Ovary (tissue), 9 donors: ENCODE measurements around the gene SPRED2. TPM values are rescaled to one million over a fixed set of nuclear protein-coding genes. Genes with fewer than 3 reads are reported as not detected.
A peak's percentile ranks its signal among the peaks of the same experiment; 100 is the strongest.

Experiments used
- DNase-seq, 5 donors: peaks; one replicate each; pipeline ENCODE4 v3.0.0-alpha.2; 2019 to 2020
- H3K27ac ChIP-seq, 2 donors: fragments of 200-600 bp; one replicate each; pipeline versions ENCODE4 v1.5.1 to v1.8.0; 2019 to 2022
- H3K27me3 ChIP-seq: fragments of 200-600 bp; one replicate; pipeline ENCODE4 v1.8.0; 2022
- H3K36me3 ChIP-seq: fragments of 200-600 bp; sonication (generic); one replicate; pipeline ENCODE4 v1.5.1; 2019
- H3K4me1 ChIP-seq: one replicate; pipeline ENCODE4 v1.8.1; 2013; ENCODE audit warnings: mild to moderate bottlenecking, moderate library complexity; ENCODE audit not compliant: insufficient read depth
- H3K4me3 ChIP-seq: fragments of 200-600 bp; sonication (generic); one replicate; pipeline ENCODE4 v1.5.1; 2017
- H3K9me3 ChIP-seq, 2 donors: fragments of 200-600 bp in 1 of 2; sonication (generic) in 1 of 2; one replicate each; pipeline versions ENCODE4 v1.5.1 to v1.8.1; 2013 to 2019; ENCODE audit warnings: mild to moderate bottlenecking in 1 of 2, moderate library complexity in 1 of 2
- CTCF ChIP-seq, 3 donors: fragments of 450-650 bp in 2 of 3; fragments of 200-600 bp in 1 of 3; IDR thresholded peaks; one replicate each; pipeline versions ENCODE4 v1.5.1 to v1.8.0; 2016 to 2022; ENCODE audit warnings: antibody characterized with exemption in 3 of 3, mild to moderate bottlenecking in 1 of 3
- EP300 ChIP-seq: sonication (generic); formaldehyde crosslinking; IDR thresholded peaks from one replicate; pipeline ENCODE4 v1.6.1; 2017; ENCODE audit warnings: antibody characterized with exemption
- POLR2A ChIP-seq: fragments of 450-650 bp; IDR thresholded peaks from one replicate; pipeline ENCODE4 v1.6.1; 2017; ENCODE audit warnings: antibody characterized with exemption, mild to moderate bottlenecking, moderate library complexity
- WGBS, 3 donors: extraction: QIAGEN DNeasy Blood & Tissue Kit in 1 of 3; methylation state at CpG; one replicate each; pipeline versions ENCODE4 v1.1.5 to v1.1.7; 2013 to 2017; 5-methylcytosine and 5-hydroxymethylcytosine counted together
- intact Hi-C, 4 donors: fragments of 100-400 bp; cut with DNase I; formaldehyde crosslinking; loops; one replicate each; pipeline versions ENCODE4 v1.11.0 to v1.15.1; 2022 to 2023
- polyA plus RNA-seq, 2 donors: library from polyadenylated mRNA; stranded (reverse); fragments of 200-250 nt in 1 of 2; fragments of 350-450 nt in 1 of 2; fragmentation: Illumina TruSeq in 1 of 2; extraction: RNeasy Lipid Tissue Mini Kit (QIAGEN cat#74804) in 1 of 2; gene quantifications; one replicate each; pipeline ENCODE4 v1.2.3, GENCODE V29; 2013 to 2014
- total RNA-seq, 7 donors: library from RNA; depleted of rRNA in 2 of 7; stranded (reverse); fragments of >200 nt in 2 of 7; fragmentation: NEBNext Ultra II Directional in 3 of 7; extraction: Animal tissue kit (Norgen Biotek cat#: 25700) in 3 of 7; gene quantifications; one replicate each; pipeline versions ENCODE4 v1.1.0 to v1.2.4, GENCODE V29; 2016 to 2023
- donor health status: DM: no; HTN: no; CAD: no; lungs with moderate emphysema.
- donor health status: DM: no; HTN: no; CAD: no.
- donor health status: Bipolar disorder and iron deficiency.
- donor health status: DM: yes; HTN: yes; CAD: no.
- donor health status: DM: no; HTN: no; CAD: no.
- donor health status: DM: yes; HTN: yes; CAD: no.

Gene SPRED2
- total and polyA plus RNA-seq, 9 donors, result 13.1 to 32.9 (median 17.6) TPM

GRCh38 chr2:65386989-65387388 is 45.4 kb downstream of the SPRED2 start:
- Histone ChIP-seq H3K4me3 (no peak overlapping the region), H3K27ac (no peak overlapping the region), H3K27me3 (no peaks in the 10 kb centered on the region), H3K9me3 (no peaks in the 10 kb centered on the region), H3K36me3 (no peaks in the 10 kb centered on the region), H3K4me1 (peaks cover 16% of the 10 kb centered on the region)
- TF ChIP-seq EP300, result no peak
- TF ChIP-seq CTCF (IDR thresholded peaks at IDR 0.05), result no peak
- TF ChIP-seq POLR2A, result no peak
- intact Hi-C loops, result no loop called here
- DNase-seq, result no peak
- 88 to 94% (median 93%) methylated on average over 4 of the region's 4 CpGs for WGBS, 3 donors

- Histone ChIP-seq H3K36me3 (no peaks in the 10 kb centered on the region), H3K27ac (no peak overlapping the region), H3K9me3 (no peaks in the 10 kb centered on the region), H3K4me3 (no peak overlapping the region), H3K27me3 (no peaks in the 10 kb centered on the region), H3K4me1 (peaks cover 19% of the 10 kb centered on the region)
- 64 to 79% (median 71%) methylated on average over 3 of the region's 3 CpGs for WGBS, 3 donors
- no peak for TF ChIP-seq EP300
- DNase-seq, result no peak
- intact Hi-C loops, result no loop called here
Measured at GRCh38 chr2:65386344-65386743, 46.1 kb downstream of the SPRED2 start.

GRCh38 chr2:65383541-65384488 is 48.6 kb downstream of the SPRED2 start:
- no peak overlapping the region for H3K4me3 ChIP-seq
- H3K27me3 ChIP-seq, result no peaks in the 10 kb centered on the region
- 10 to 22% (median 11%) methylated on average over 17 of the region's 17 CpGs for WGBS, 3 donors
- H3K27ac ChIP-seq, result peak overlapping the region; percentile 13 to 59
- peaks cover 16% of the 10 kb centered on the region for H3K4me1 ChIP-seq
- no peak for TF ChIP-seq POLR2A
- intact Hi-C loops, result no loop called here
- peak; percentile 31 to 51 (median 40) for DNase-seq
- no peaks in the 10 kb centered on the region for H3K9me3 ChIP-seq
- H3K36me3 ChIP-seq, result no peaks in the 10 kb centered on the region

- Histone ChIP-seq H3K4me1 (peaks cover 16% of the 10 kb centered on the region), H3K27ac (peak overlapping the region in 1 of 2 donors; percentile 59), H3K9me3 (no peaks in the 10 kb centered on the region), H3K27me3 (no peaks in the 10 kb centered on the region), H3K36me3 (no peaks in the 10 kb centered on the region), H3K4me3 (no peak overlapping the region)
- 7 to 9% (median 8%) methylated on average over 20 of the region's 20 CpGs for WGBS, 3 donors
- DNase-seq, result peak; percentile 64 to 79 (median 70)
- TF ChIP-seq EP300 (no peak), POLR2A (no peak), CTCF (IDR thresholded peaks at IDR 0.05) (no peak)
- intact Hi-C loops, result no loop called here
Measured at GRCh38 chr2:65382776-65383357, 49.5 kb downstream of the SPRED2 start.

- Histone ChIP-seq H3K27me3 (no peaks in the 10 kb centered on the region), H3K36me3 (no peaks in the 10 kb centered on the region), H3K27ac (no peak overlapping the region), H3K4me3 (no peak overlapping the region), H3K4me1 (peaks cover 16% of the 10 kb centered on the region), H3K9me3 (no peaks in the 10 kb centered on the region)
- WGBS, 3 donors, result 16 to 29% (median 27%) methylated on average over 1 of the region's 1 CpG
- no peak for DNase-seq
- intact Hi-C loops, result no loop called here
- no peak for TF ChIP-seq POLR2A
- TF ChIP-seq EP300, result no peak
- no peak for TF ChIP-seq CTCF (IDR thresholded peaks at IDR 0.05)
Measured at GRCh38 chr2:65382323-65382722, 50.1 kb downstream of the SPRED2 start.
